Ishikawa (cell line): ENCODE measurements around the gene FNBP1.

Experiments used
- CEBPB ChIP-seq: IDR thresholded peaks from 2 replicates; pipeline ENCODE4 v1.6.1; 2012
- CREB1 ChIP-seq: IDR thresholded peaks from 2 replicates; pipeline ENCODE4 v1.6.1; 2012; ENCODE audit warnings: low read depth
- EGR1 ChIP-seq: IDR thresholded peaks from 2 replicates; pipeline ENCODE4 v1.6.1; 2012
- EP300 ChIP-seq: IDR thresholded peaks from 2 replicates; pipeline ENCODE4 v1.6.1; 2012; ENCODE audit warnings: borderline replicate concordance
- FOXM1 ChIP-seq: IDR thresholded peaks from 2 replicates; pipeline ENCODE4 v1.6.1; 2012; ENCODE audit warnings: low read depth, borderline replicate concordance
- NFIC ChIP-seq: IDR thresholded peaks from 2 replicates; pipeline ENCODE4 v1.6.1; 2012
- RAD21 ChIP-seq: IDR thresholded peaks from 2 replicates; pipeline ENCODE4 v1.6.1; 2012; ENCODE audit warnings: low read depth
- TAF1 ChIP-seq: IDR thresholded peaks from 2 replicates; pipeline ENCODE4 v1.6.1; 2012; ENCODE audit warnings: low read depth, mild to moderate bottlenecking
- TCF12 ChIP-seq: IDR thresholded peaks from 2 replicates; pipeline ENCODE4 v1.6.1; 2012; ENCODE audit warnings: low read depth
- TEAD4 ChIP-seq: IDR thresholded peaks from 2 replicates; pipeline ENCODE4 v1.6.1; 2012
- YY1 ChIP-seq: IDR thresholded peaks from 2 replicates; pipeline ENCODE4 v1.6.1; 2012; ENCODE audit warnings: low read depth
- ZBTB7A ChIP-seq: IDR thresholded peaks from 2 replicates; pipeline ENCODE4 v1.6.1; 2012; ENCODE audit warnings: low read depth
- TF ChIP-seq, protein P1 (sequence below): IDR thresholded peaks from 2 replicates; pipeline ENCODE4 v1.6.1; 2012
- TF ChIP-seq, protein P2 (sequence below): IDR thresholded peaks from 2 replicates; pipeline ENCODE4 v1.6.1; 2012
- TF ChIP-seq, protein P3 (sequence below): IDR thresholded peaks from 2 replicates; pipeline ENCODE4 v1.6.1; 2012; ENCODE audit warnings: low read depth, mild to moderate bottlenecking

Gene FNBP1

DNA sequence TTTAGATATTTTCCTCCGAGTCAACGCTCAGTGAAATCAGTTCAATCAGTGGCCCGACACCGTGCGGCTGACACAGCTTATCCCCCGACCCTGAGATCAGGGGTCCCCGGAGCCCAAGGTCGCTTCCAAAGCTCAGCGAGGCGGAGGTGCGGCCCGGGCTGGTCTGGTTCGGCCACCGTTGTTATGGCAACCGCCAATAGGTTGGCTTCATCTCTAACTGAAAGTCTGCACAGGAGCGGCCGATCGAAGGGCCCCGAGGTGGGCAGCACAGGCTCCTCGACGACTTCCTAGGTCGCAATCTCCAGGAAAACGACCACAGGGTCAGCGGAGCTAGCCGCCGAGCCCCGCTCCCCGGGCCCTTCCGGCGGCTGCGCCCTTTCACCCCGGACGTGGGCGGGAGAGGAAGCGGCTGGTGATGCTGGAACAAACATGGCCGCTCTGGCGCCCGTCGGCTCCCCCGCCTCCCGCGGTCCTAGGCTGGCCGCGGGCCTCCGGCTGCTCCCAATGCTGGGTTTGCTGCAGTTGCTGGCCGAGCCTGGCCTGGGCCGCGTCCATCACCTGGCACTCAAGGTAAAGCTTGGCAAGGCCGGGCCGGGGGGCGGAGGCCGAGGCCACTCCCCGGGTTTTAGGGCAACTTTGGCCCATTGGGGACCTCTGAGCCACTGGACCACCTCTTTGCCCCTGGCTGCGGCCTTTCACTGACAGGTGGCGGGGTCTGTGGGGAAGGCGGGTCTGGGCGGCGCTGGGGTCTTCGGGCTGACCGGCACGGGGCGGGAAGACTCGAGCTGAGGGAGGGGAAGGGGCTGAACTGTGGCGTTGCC, 10.7 kb upstream of the FNBP1 start, which contains the start of gene GPR107:
Gene GPR107 (plus strand): TSS at position 403 of the 821 bp plus-strand sequence. CDS start 27 bp downstream, at position 430.
- TF ChIP-seq TEAD4, result 0 out of 2 replicates have a peak, but pooled peaks have one; percentile 25
- TF ChIP-seq CEBPB, result no peak
- TF ChIP-seq, protein P1, sequence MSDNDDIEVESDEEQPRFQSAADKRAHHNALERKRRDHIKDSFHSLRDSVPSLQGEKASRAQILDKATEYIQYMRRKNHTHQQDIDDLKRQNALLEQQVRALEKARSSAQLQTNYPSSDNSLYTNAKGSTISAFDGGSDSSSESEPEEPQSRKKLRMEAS, result no peak; the same call in 1 of the 2 replicates
- TF ChIP-seq EP300, result peak; percentile 32; the same call in 1 of the 2 replicates
- peak; percentile 98 for TF ChIP-seq TAF1
- TF ChIP-seq CREB1, result 0 out of 2 replicates have a peak, but pooled peaks have one; percentile 26
- TF ChIP-seq, protein P2, sequence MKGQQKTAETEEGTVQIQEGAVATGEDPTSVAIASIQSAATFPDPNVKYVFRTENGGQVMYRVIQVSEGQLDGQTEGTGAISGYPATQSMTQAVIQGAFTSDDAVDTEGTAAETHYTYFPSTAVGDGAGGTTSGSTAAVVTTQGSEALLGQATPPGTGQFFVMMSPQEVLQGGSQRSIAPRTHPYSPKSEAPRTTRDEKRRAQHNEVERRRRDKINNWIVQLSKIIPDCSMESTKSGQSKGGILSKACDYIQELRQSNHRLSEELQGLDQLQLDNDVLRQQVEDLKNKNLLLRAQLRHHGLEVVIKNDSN, result no peak; the same call in 1 of the 2 replicates
- TF ChIP-seq FOXM1, result no peak
- TF ChIP-seq ZBTB7A, result no peak
- TF ChIP-seq TCF12, result peak; percentile 50; the same call in 1 of the 2 replicates
- TF ChIP-seq, protein P3, sequence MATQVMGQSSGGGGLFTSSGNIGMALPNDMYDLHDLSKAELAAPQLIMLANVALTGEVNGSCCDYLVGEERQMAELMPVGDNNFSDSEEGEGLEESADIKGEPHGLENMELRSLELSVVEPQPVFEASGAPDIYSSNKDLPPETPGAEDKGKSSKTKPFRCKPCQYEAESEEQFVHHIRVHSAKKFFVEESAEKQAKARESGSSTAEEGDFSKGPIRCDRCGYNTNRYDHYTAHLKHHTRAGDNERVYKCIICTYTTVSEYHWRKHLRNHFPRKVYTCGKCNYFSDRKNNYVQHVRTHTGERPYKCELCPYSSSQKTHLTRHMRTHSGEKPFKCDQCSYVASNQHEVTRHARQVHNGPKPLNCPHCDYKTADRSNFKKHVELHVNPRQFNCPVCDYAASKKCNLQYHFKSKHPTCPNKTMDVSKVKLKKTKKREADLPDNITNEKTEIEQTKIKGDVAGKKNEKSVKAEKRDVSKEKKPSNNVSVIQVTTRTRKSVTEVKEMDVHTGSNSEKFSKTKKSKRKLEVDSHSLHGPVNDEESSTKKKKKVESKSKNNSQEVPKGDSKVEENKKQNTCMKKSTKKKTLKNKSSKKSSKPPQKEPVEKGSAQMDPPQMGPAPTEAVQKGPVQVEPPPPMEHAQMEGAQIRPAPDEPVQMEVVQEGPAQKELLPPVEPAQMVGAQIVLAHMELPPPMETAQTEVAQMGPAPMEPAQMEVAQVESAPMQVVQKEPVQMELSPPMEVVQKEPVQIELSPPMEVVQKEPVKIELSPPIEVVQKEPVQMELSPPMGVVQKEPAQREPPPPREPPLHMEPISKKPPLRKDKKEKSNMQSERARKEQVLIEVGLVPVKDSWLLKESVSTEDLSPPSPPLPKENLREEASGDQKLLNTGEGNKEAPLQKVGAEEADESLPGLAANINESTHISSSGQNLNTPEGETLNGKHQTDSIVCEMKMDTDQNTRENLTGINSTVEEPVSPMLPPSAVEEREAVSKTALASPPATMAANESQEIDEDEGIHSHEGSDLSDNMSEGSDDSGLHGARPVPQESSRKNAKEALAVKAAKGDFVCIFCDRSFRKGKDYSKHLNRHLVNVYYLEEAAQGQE, result no peak
- peak; percentile 95 for TF ChIP-seq YY1
- peak; percentile 31; the same call in 1 of the 2 replicates for TF ChIP-seq NFIC
- no peak for TF ChIP-seq RAD21
- peak; percentile 93 for TF ChIP-seq EGR1

DNA sequence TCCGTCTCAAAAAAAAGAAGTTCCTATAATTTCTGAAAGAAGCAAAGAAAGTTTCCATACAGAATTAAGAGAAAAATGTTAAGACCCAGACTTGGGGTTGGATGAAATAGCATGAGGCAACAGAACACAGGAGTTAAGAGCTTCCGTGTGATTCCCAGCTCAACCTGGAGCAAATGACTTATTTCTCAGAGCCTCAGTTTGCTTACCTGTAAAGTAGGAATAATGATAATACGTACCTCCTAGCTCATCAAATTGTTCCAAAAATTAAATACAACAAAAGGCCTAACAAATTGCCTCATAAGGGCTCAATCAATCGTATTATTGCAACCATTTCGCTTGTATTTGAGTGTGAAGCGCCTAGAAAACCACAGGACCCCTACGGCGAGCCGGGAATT, 10.1 kb upstream of the FNBP1 start:
- no peak for TF ChIP-seq FOXM1
- no peak for TF ChIP-seq TAF1
- TF ChIP-seq EP300, result no peak
- no peak for TF ChIP-seq ZBTB7A
- no peak for TF ChIP-seq YY1
- TF ChIP-seq, protein P2, result no peak
- TF ChIP-seq CREB1, result no peak
- no peak for TF ChIP-seq TEAD4
- TF ChIP-seq, protein P3, result no peak
- TF ChIP-seq, protein P1, result no peak
- no peak for TF ChIP-seq NFIC
- no peak for TF ChIP-seq RAD21
- TF ChIP-seq CEBPB, result no peak
- no peak for TF ChIP-seq EGR1
- no peak for TF ChIP-seq TCF12

DNA sequence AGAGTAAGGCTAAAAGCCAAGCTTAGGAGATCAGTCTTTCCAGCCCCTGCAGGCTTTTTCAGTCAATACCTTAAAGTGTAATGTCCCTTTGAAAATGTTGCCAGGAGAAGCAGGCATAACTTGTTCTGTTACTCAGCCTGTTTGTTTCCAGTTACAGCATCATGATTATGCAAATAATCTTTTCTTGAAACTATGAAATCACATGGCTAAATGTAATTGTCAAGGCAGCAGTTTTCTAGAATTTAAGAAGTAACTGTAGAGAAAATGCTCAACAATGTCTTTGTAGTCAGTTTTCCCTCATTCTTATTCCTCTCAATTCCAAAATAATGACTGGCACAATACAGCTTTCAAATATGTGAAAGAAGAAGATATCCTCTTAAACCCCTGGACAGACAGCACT, 8.9 kb upstream of the FNBP1 start:
- no peak for TF ChIP-seq RAD21
- no peak for TF ChIP-seq FOXM1
- no peak for TF ChIP-seq TCF12
- no peak for TF ChIP-seq EP300
- TF ChIP-seq CEBPB, result no peak
- no peak for TF ChIP-seq ZBTB7A
- no peak for TF ChIP-seq TAF1
- TF ChIP-seq, protein P3, result no peak
- no peak for TF ChIP-seq EGR1
